ENCODE results near the gene ASCC3.
"Not testable (repeated sequence)": the region's sequence is repeated elsewhere in the genome, so short reads cannot be mapped to it uniquely, and the experiment has no call there.

The ASCC3 gene

DNA sequence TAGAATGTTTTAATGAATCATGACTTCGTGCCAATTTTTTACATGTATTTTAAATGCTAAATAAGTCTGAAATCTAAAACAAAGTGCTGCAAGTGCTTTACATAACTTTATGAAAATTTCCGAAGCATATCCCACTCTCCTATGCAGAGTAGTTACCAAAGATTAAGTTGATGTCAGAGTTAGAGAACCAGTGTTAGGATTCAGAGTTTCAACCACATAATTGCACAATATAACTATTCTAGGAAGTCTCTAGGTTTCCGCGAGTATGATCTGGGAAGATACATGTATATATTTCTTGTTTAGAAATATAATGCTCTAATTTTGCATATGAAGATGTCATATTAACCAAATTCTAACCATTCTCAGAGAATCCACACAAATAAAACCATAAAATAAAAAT is 74.8 kb downstream of the ASCC3 start:
- DNase-seq (ENCODE audit: low read depth), result no peak

- DNase-seq (ENCODE audit: low read depth), result no peak
These were observed 77.7 kb downstream of the ASCC3 start for GRCh38 chr6:100803264-100804045.

GRCh38 chr6:100801036-100801435 is 80.1 kb downstream of the ASCC3 start:
- DNase-seq (ENCODE audit: low read depth), result no peak

DNA sequence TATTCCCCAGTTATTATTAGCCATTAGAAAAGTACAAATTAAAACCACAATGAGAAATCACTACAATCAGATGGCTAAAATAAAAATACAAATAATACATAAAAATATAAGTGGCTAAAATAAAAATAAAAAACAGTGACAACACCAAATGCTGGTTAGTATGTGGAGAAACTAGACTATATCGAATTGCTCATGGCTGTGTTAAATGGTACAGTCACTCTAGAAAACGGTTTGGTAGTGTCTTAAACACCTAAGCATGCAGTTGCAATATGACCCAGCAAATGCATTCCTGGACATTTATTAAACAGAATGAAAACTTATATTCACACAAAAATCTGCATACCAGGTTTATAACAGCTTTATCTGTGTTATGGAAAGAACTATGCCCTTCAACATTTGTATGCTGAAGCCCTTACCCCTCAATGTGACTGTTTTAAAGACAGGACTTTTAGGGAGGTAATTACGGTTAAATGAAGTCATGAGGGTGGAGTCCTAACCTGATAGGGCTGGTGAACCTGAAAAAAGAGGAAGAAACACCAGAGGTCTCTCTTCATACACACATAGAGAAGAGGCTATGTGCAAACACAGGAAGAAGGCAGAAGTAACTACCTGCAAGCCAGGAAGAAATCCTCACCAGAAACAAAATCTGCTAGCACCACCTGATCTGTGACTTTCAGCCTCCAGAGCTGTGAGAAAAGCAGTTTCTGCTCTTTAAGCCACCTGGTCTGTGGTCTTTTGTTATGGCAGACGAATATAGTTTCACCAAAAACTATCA is 84.9 kb downstream of the ASCC3 start:
- no peak for DNase-seq (ENCODE audit: low read depth)

- no peak for DNase-seq (ENCODE audit: low read depth)
These were observed 91.0 kb downstream of the ASCC3 start for GRCh38 chr6:100790084-100790483.

DNA sequence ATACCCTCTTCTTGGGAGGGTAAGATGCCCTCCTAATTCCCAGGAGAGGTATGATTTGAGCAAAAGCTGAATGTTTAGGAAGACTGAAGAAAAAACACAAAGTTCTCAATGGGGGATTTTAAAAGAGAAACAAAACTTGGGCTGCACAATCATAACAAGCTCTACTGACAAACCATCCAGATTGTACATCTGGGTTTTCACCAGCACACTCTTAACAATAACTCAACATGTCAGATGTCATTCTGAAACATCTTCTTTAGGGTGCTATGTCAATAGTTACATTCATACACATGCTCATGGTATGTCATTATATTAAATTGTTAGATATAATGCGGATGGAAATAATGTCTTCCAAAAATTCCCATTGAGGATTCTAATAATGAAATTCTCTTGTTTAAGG is 95.1 kb downstream of the ASCC3 start:
- no peak for DNase-seq (ENCODE audit: low read depth)

DNA sequence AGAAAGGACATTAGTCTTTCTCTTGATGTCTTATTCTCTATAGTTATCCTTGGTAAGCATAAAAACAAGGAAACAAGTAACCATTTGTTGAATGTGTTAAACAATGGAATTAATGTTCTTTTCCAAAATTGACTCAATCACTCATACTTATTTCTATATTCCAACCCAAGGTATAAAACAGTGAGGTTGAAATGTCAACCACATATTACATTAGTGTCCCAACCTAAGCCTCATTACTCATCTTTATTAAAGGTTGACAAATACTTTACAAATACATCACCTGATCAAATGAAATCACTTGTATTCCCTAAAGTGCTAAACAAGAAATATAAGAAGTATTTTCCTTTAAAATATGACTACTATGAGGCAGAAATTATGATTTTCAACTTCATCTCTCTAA is 100.5 kb downstream of the ASCC3 start:
- no peak for DNase-seq (ENCODE audit: low read depth)

DNA sequence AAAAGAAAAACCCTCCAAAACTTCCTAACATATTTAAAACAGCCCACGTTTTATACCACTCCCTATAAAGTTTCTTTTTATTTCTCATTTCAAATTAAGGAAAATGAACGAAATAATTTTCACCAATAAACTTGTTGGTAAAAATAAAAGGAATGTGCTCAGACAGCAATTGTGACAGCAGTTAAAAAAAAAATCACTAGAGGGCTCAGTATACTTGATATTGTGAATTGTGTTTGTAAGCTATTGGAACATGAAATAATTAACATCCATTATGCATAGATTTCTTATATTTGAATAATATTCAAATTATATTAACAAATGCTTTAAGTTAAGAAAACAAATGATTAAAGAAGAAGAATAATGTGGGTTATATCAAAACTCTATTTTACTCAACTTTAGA is 105.5 kb downstream of the ASCC3 start:
- no peak for DNase-seq (ENCODE audit: low read depth)

DNA sequence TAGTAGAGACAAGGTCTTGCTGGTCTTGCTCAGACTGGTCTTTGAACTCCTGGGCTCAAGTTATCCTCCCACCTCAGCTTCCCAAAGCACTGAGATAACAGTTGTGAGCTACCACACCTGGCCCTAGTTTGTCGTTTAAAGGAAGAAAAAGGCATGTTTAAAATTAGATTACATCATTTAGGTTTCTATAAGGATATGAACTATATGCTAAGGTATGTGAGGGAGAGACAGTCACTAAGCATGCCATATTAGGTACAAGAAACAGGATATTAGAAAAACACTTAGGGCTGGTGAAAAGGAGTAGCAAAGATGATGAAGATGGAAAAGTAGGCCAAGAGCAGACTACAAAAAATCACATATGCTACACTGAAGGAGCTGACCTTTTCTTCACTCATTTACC is 106.4 kb downstream of the ASCC3 start:
- no peak for DNase-seq (ENCODE audit: low read depth)

- DNase-seq (ENCODE audit: low read depth), result no peak
These were observed 112.2 kb downstream of the ASCC3 start for GRCh38 chr6:100768816-100769351.

GRCh38 chr6:100763617-100764241 is 117.4 kb downstream of the ASCC3 start:
- DNase-seq (ENCODE audit: low read depth), result no peak

- no peak for DNase-seq (ENCODE audit: low read depth)
These were observed 119.3 kb downstream of the ASCC3 start for GRCh38 chr6:100761841-100762240.

DNA sequence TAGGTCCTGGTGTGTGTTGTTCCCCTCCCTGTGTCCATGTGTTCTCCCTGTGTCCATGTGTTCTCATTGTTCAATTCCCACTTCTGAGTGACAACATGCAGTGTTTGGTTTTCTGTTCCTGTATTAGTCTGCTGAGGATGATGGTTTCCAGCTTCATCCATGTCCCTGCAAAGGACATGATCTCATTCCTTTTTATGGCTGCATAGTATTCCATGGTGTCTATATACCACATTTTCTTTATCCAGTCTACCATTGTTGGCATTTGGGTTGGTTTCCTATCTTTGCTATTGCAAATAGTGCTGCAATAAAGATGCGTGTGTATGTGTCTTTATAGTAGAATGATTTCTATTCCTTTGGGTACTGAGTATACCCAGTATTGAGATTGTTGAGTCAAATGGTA is 122.7 kb downstream of the ASCC3 start:
- not testable (repeated sequence) for DNase-seq (ENCODE audit: low read depth)

DNA sequence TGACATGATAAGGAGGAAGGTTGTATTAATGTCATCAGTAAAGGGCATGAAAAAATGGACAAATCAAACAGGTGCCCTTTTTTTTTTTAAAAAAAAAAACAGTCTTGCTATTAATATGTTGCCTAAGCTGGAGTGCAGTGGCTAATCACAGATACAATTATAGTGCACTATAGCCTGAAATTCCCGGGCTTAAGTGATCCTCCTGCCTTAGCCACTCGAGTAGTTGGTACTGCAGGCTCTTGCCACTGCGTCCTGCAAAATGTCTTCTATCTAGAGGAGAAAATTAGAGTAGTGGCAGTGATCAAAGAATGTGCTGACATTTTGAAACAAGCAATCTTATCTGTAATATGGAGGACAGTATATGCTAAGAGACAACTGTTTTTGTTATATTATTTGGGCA is 127.7 kb downstream of the ASCC3 start:
- no peak for DNase-seq (ENCODE audit: low read depth)

- no peak for DNase-seq (ENCODE audit: low read depth)
These were observed 129.5 kb downstream of the ASCC3 start for GRCh38 chr6:100751590-100751989.

DNA sequence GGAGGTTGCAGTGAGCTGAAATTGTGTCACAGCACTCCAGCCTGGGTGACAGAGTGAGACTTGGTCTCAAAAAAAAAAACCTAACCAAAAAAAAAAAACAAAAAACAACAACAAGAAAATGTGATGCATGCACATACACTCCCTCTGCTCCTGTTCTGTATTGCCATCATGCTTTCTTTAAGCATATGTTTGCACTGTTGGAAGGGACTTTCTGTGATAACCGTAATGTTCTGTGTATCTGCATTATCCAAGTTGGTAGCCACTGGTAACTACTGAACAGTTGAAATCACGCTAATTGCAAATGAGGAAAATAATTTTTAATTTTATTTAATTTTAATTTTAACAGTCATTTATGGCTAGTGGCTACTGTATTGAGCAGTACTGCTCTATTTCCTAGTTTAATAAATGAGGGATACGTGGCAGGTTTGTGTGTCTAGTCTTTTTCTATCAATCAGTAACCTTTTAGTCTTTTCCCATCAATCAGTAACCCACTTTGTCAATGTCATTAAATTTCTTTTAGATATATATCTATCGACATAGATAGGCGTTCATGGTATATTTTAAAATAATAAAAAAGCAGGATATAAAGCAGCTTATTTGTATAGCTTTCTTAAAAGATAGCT is 135.6 kb downstream of the ASCC3 start:
- no peak for DNase-seq (ENCODE audit: low read depth)

DNA sequence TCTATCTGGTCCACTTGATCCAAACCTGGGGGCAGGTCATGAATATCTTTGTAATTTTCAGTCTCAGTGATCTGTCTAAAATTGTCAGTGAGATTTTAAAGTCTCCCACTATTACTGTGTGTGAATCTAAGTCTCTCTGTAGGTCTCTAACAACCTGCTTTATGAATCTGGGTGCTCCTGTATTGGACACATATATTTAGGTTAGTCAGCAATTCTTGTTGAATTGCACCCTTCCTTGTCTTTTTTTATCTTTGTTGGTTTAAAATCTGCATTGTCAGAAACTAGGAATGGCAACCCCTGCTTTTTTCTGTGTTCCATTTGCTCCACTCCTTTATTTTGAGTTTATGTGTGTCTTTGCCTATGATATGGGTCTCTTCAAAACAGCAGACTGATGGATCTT is 140.7 kb downstream of the ASCC3 start:
- no peak for DNase-seq (ENCODE audit: low read depth)

DNA sequence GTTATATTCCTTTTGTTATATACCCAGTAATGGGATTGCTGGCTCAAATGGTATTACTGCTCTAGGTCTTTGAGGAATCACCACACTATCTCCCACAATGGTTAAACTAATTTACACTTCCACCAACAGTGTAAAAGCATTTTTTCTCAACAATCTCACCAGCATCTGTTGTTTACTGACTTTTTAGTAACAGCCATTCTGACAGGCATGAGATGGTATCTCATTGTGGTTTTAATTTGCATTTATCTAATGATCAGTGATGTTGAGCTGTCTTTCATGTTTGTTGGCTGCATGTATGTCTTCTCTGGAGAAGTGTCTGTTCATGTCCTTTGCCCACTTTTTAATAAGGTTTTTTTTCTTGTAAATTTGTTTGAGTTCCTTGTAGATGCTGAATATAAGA is 143.4 kb downstream of the ASCC3 start:
- DNase-seq (ENCODE audit: low read depth), result not testable (repeated sequence)

GRCh38 chr6:100731411-100731810 is 149.7 kb downstream of the ASCC3 start:
- DNase-seq (ENCODE audit: low read depth), result no peak

- DNase-seq (ENCODE audit: low read depth), result no peak
These were observed 150.8 kb downstream of the ASCC3 start for GRCh38 chr6:100730001-100730980.

- no peak for DNase-seq (ENCODE audit: low read depth)
These were observed 154.5 kb downstream of the ASCC3 start for GRCh38 chr6:100726666-100727065.
